Measurements from ENCODE around the gene GLOD4. TPM values are rescaled to one million over a fixed set of nuclear protein-coding genes. Genes with fewer than 3 reads are reported as not detected.

The GLOD4 gene
- total and polyA plus RNA-seq, 10 of the 15 experiments (the other 5 are each of a cell fraction or from before 2014, with no cell fraction given) = 40.8 to 107 (median 81.2) TPM

GRCh38 chr17:740240-741017 lies 41.7 kb downstream of the GLOD4 start:
- Histone ChIP-seq H3K4me2 (ENCODE audit: control insufficient read depth, insufficient read depth) (peak overlapping the region; percentile 45), H4K20me1 (ENCODE audit: control insufficient read depth, insufficient read depth) (no peaks in the 10 kb centered on the region), H3K9me3 (replicated peaks; ENCODE audit: control insufficient read depth, insufficient read depth, low read length) (no peaks in the 10 kb centered on the region), H3K9ac (ENCODE audit: control insufficient read depth, insufficient read depth, low read length) (peak overlapping the region; percentile 22; the same call in 1 of the 2 replicates), H3K27me3 (replicated peaks in 1 of 2; ENCODE audit: control insufficient read depth in 2 of 2, insufficient read depth in 2 of 2, low read length in 1 of 2) (no peaks in the 10 kb centered on the region), H3K36me3 (ENCODE audit: control insufficient read depth in 2 of 2, insufficient read depth in 2 of 2, low read length in 1 of 2) (peaks cover 9 to 21% of the 10 kb centered on the region in 2 experiments; a peak in 3 of 4 replicates), H2AFZ (ENCODE audit: control insufficient read depth, low read depth, low read length) (peak overlapping the region; percentile 9), H3K4me3 (no peak overlapping the region), H3K4me1 (ENCODE audit: control insufficient read depth, insufficient read depth, low read length) (peaks cover 13% of the 10 kb centered on the region), H3K27ac (ENCODE audit: control insufficient read depth, insufficient read depth) (peak overlapping the region; percentile 41), H3K79me2 (ENCODE audit: control insufficient read depth, insufficient read depth, low read length) (no peaks in the 10 kb centered on the region; the same call in none of the 2 replicates)
- WGBS (ENCODE audit: insufficient coverage, insufficient replicate concordance, low lambda C conversion rate, missing lambda C conversion rate) = 3% methylated on average over 18 of the region's 18 CpGs
- ChIA-PET SMC1A (ENCODE audit: uncharacterized antibody, unreplicated experiment) (interaction anchor here (1.8 to 2.3 kb wide), 2 partner anchors 10 to 241 kb away, joined by 4 to 5 read pairs; no protein-coding TSS in a partner anchor), RAD21 (ENCODE audit: unreplicated experiment) (interaction anchor here (1.1 kb wide), 1 partner anchor 11 kb away, joined by 5 read pairs; no protein-coding TSS in a partner anchor), CTCF (interaction anchor here (1.3 kb wide), 1 partner anchor 328 kb away, joined by 3 read pairs; no protein-coding TSS in a partner anchor), POLR2A (interaction anchor here (1.1 to 1.8 kb wide), 2 partner anchors 11 kb away, joined by 3 to 4 read pairs; no protein-coding TSS in a partner anchor)
- in situ Hi-C loops (cut with MboI) = no loop called here
- DNase-seq (ENCODE audit: low read depth, low spot score) (peak; percentile 66), ATAC-seq (peak; percentile 95), FAIRE-seq (peak; percentile 92)
- intact Hi-C loops (cut with micrococcal nuclease; ENCODE audit: unreplicated experiment) = no loop called here
- BruUV-seq (replicated peaks) = TSS peak; percentile 32
- TF ChIP-seq NFYB (IDR thresholded peaks at IDR 0.05; ENCODE audit: insufficient read depth, low read depth, low read length) (no peak), ZNF687 (IDR thresholded peaks at IDR 0.05) (0 out of 2 replicates have a peak, but pooled peaks have one; percentile 25), E2F4 (IDR thresholded peaks at IDR 0.05; ENCODE audit: low read depth, low read length) (no peak), EGR1 (IDR thresholded peaks at IDR 0.05; ENCODE audit: borderline replicate concordance in 1 of 2, low read depth in 2 of 2, low read length in 2 of 2) (no peak), RELA (IDR thresholded peaks at IDR 0.05; ENCODE audit: borderline replicate concordance, partially characterized antibody) (peak; percentile 37), HCFC1 (IDR thresholded peaks at IDR 0.05; ENCODE audit: low read length) (no peak), WRNIP1 (IDR thresholded peaks at IDR 0.05; ENCODE audit: borderline replicate concordance, low read depth, low read length) (no peak; the same call in 1 of the 2 replicates), ZBED1 (IDR thresholded peaks at IDR 0.05; ENCODE audit: borderline replicate concordance) (peak; percentile 39; the same call in 1 of the 2 replicates), SIN3A (IDR thresholded peaks at IDR 0.05; ENCODE audit: low read depth, low read length) (peak; percentile 53; the same call in 1 of the 2 replicates), ZNF622 (IDR thresholded peaks at IDR 0.05) (no peak), ZSCAN29 (IDR thresholded peaks at IDR 0.05) (no peak), HDAC2 (IDR thresholded peaks at IDR 0.05) (no peak), RB1 (IDR thresholded peaks at IDR 0.05; ENCODE audit: borderline replicate concordance) (no peak), SUZ12 (IDR thresholded peaks at IDR 0.05; ENCODE audit: unreplicated experiment) (no peak), ZNF207 (IDR thresholded peaks at IDR 0.05; ENCODE audit: borderline replicate concordance) (0 out of 2 replicates have a peak, but pooled peaks have one; percentile 43), SMARCA5 (IDR thresholded peaks at IDR 0.05) (no peak), TBL1XR1 (IDR thresholded peaks at IDR 0.05; ENCODE audit: low read depth, low read length) (peak; percentile 58)
- TF ChIP-seq, protein P1, sequence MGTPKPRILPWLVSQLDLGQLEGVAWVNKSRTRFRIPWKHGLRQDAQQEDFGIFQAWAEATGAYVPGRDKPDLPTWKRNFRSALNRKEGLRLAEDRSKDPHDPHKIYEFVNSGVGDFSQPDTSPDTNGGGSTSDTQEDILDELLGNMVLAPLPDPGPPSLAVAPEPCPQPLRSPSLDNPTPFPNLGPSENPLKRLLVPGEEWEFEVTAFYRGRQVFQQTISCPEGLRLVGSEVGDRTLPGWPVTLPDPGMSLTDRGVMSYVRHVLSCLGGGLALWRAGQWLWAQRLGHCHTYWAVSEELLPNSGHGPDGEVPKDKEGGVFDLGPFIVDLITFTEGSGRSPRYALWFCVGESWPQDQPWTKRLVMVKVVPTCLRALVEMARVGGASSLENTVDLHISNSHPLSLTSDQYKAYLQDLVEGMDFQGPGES (IDR thresholded peaks at IDR 0.05) = no peak

All from GM12878 (cell line).